Skeletal muscle tissue (tissue), 4 donors: ENCODE results near the gene PCDHA9. TPM values are rescaled to one million over a fixed set of nuclear protein-coding genes. Genes with fewer than 3 reads are reported as not detected.
A peak's percentile ranks its signal among the peaks of the same experiment; 100 is the strongest.
"Not testable (repeated sequence)": the region's sequence is repeated elsewhere in the genome, so short reads cannot be mapped to it uniquely, and the experiment has no call there.

ENCODE experiments used
- H3K27ac ChIP-seq: one replicate; pipeline ENCODE4 v1.7.0; 2013; ENCODE audit warnings: mild to moderate bottlenecking, low read depth, low read length, inconsistent platforms
- H3K27me3 ChIP-seq, 3 donors: one replicate each; pipeline ENCODE4 v1.7.0; 2013; ENCODE audit warnings: low read length in 3 of 3; ENCODE audit not compliant: control insufficient read depth in 3 of 3, insufficient read depth in 3 of 3
- H3K36me3 ChIP-seq, 3 donors: one replicate each; pipeline ENCODE4 v1.7.0; 2013; ENCODE audit warnings: low read length in 3 of 3; ENCODE audit not compliant: control insufficient read depth in 3 of 3, insufficient read depth in 3 of 3
- H3K4me1 ChIP-seq, 3 donors: one replicate each; pipeline ENCODE4 v1.7.0; 2013; ENCODE audit warnings: low read length in 3 of 3, mild to moderate bottlenecking in 3 of 3; ENCODE audit not compliant: control insufficient read depth in 3 of 3, insufficient read depth in 3 of 3
- H3K4me3 ChIP-seq, 3 donors: one replicate each; pipeline ENCODE4 v1.7.0; 2013; ENCODE audit warnings: low read length in 3 of 3
- H3K9ac ChIP-seq, 3 donors: one replicate each; pipeline ENCODE4 v1.7.0; 2013; ENCODE audit warnings: low read length in 3 of 3, mild to moderate bottlenecking in 3 of 3, moderate library complexity in 2 of 3, low read depth in 1 of 3
- H3K9me3 ChIP-seq, 3 donors: one replicate each; pipeline ENCODE4 v1.7.0; 2013; ENCODE audit warnings: low read length in 3 of 3; ENCODE audit not compliant: control insufficient read depth in 3 of 3
- total RNA-seq: library from RNA; depleted of rRNA; stranded (reverse); fragments of >200 nt; gene quantifications from one replicate; pipeline ENCODE4 v1.2.3, GENCODE V29; 2014
- donor health status: Osteomylitis.

The PCDHA9 gene
- total RNA-seq, 1 donor from 2014 or later: 0.52 TPM

DNA sequence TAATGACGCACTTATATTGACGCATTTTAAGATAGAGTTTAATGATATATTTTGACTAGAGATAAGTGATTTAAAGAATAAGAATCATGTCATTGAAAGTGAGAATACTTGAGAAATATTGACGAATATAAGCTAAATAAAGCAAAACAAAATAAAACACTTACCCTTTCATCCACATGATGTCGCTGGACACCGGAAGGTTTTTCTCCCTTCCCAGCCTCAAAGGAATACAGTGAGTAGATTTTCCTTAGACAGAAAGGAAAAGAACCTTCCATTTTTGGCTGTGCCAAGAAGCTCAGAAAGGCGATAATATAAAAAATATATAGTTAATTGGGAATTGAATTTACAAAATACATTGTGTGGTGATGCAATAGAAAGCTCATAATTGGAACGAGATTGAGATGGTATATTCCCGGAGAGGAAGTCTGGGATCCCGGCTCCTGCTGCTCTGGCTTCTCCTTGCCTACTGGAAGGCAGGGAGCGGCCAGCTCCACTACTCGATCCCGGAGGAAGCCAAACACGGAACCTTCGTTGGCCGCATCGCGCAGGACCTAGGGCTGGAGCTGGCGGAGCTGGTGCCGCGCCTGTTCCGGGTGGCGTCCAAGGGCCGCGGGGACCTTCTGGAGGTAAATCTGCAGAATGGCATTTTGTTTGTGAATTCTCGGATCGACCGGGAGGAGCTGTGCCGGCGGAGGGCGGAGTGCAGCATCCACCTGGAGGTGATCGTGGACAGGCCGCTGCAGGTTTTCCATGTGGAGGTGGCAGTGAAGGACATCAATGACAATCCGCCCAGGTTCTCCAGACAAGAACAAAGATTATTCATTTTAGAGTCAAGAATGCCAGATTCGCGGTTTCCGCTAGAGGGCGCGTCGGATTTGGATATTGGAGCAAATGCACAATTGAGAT, 26.6 kb upstream of the PCDHA9 start, which contains the start of gene PCDHA5:
Gene PCDHA5 (plus strand): TSS at position 239 of the 906 bp plus-strand sequence.
- Histone ChIP-seq H3K27me3 (peaks cover 0 to 10% (median 0%) of the 10 kb centered on the region in 3 donors), H3K9ac (no peak within 1 kb of the TSS), H3K4me3 (peak within 1 kb of the TSS in 1 of 3 donors; percentile 7), H3K27ac (no peak within 1 kb of the TSS), H3K9me3 (peaks cover 0 to 8% (median 0%) of the 10 kb centered on the region in 3 donors), H3K4me1 (no peaks in the 10 kb centered on the region), H3K36me3 (no peaks in the 10 kb centered on the region)

DNA sequence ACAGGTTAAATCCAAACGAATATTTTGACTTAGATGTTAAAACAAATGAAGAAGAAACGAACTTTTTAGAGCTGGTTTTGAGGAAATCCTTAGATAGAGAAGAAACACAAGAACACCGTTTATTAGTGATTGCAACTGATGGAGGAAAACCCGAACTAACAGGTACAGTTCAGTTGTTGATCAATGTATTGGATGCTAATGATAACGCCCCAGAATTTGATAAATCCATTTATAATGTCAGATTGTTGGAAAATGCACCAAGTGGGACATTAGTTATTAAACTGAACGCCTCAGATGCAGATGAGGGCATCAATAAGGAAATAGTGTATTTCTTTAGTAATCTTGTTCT, 25.9 kb upstream of the PCDHA9 start:
- peaks cover 0 to 10% (median 0%) of the 10 kb centered on the region in 3 donors for H3K27me3 ChIP-seq

DNA sequence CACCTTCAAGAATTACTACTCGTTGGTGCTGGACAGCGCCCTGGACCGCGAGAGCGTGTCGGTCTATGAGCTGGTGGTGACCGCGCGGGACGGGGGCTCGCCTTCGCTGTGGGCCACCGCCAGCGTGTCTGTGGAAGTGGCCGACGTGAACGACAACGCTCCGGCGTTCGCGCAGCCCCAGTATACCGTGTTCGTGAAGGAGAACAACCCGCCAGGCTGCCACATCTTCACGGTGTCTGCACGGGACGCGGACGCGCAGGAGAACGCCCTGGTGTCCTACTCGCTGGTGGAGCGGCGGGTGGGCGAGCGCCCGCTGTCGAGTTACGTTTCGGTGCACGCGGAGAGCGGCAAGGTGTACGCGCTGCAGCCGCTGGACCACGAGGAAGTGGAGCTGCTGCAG, 25.2 kb upstream of the PCDHA9 start:
- not testable (repeated sequence) for H3K4me1 ChIP-seq, H3K36me3 ChIP-seq, H3K9ac ChIP-seq, H3K27ac ChIP-seq, H3K4me3 ChIP-seq
- H3K9me3 ChIP-seq: peaks cover 0 to 11% (median 0%) of the 10 kb centered on the region in 3 donors
- H3K27me3 ChIP-seq: peaks cover 0 to 11% (median 0%) of the 10 kb centered on the region in 3 donors

More for the DNA sequence above, 25.9 kb upstream of the PCDHA9 start:
- Histone ChIP-seq H3K9me3 (peaks cover 0 to 8% (median 0%) of the 10 kb centered on the region in 3 donors), H3K9ac (no peak overlapping the region), H3K4me3 (peak overlapping the region in 1 of 3 donors; percentile 7), H3K27ac (no peak overlapping the region), H3K36me3 (no peaks in the 10 kb centered on the region), H3K4me1 (no peaks in the 10 kb centered on the region)

DNA sequence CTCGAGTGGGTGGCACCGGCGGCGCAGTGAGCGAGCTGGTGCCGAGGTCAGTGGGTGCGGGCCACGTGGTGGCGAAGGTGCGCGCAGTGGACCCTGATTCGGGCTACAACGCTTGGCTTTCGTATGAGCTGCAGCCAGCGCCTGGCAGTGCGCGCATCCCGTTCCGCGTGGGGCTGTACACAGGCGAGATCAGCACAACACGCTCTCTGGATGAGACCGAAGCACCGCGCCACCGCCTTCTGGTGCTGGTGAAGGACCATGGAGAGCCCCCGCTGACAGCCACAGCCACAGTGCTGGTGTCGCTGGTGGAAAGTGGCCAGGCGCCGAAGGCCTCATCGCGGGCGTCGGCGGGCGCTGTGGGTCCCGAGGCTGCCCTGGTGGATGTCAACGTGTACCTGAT, 24.7 kb upstream of the PCDHA9 start:
- Histone ChIP-seq H3K36me3 (no peaks in the 10 kb centered on the region), H3K9me3 (peaks cover 0 to 12% (median 0%) of the 10 kb centered on the region in 3 donors), H3K9ac (no peak overlapping the region), H3K4me3 (no peak overlapping the region), H3K4me1 (no peaks in the 10 kb centered on the region), H3K27ac (no peak overlapping the region), H3K27me3 (peaks cover 0 to 16% (median 0%) of the 10 kb centered on the region in 3 donors)

DNA sequence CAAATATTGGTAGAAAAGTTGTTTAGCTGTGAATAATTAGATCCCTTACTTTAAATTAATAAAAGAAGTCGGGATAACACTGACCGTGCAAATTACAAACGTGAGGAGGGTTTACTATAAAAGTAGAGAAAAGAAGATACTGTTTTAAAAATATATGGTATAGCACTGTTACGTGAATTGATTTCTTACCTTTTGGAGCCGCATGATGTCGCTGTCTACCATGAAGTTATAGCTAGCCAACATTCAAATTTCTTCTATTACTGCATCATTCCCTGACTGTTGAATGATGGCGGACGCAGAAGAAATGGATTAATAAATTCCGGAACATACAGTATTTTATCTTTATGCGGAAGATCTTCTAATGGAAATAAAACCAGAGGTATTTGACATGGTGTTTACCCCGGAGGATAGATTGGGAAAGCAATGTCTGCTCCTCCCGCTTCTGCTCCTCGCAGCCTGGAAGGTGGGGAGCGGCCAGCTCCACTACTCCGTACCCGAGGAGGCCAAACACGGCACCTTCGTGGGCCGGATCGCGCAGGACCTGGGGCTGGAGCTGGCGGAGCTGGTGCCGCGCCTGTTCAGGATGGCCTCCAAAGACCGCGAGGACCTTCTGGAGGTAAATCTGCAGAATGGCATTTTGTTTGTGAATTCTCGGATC, 20.3 kb upstream of the PCDHA9 start, which contains the start of gene PCDHA6:
Gene PCDHA6 (plus strand): TSS at position 257 of the 658 bp plus-strand sequence. CDS start 132 bp downstream, at position 389.
- H3K4me3 ChIP-seq: no peak within 1 kb of the TSS
- peaks cover 0 to 21% (median 0%) of the 10 kb centered on the region in 3 donors for H3K27me3 ChIP-seq
- H3K27ac ChIP-seq: no peak within 1 kb of the TSS
- no peak within 1 kb of the TSS for H3K9ac ChIP-seq
- no peaks in the 10 kb centered on the region for H3K36me3 ChIP-seq
- H3K9me3 ChIP-seq: peaks cover 0 to 13% (median 2%) of the 10 kb centered on the region in 3 donors
- H3K4me1 ChIP-seq: no peaks in the 10 kb centered on the region

DNA sequence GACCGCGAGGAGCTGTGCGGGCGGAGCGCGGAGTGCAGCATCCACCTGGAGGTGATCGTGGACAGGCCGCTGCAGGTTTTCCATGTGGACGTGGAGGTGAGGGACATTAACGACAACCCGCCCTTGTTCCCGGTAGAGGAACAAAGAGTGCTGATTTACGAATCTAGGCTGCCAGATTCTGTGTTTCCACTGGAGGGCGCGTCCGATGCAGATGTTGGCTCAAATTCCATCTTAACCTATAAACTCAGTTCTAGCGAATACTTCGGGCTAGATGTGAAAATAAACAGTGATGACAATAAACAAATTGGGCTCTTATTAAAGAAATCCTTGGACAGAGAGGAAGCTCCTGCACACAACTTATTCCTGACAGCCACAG, 19.8 kb upstream of the PCDHA9 start:
- H3K4me3 ChIP-seq: no peak overlapping the region
- no peak overlapping the region for H3K9ac ChIP-seq
- H3K27me3 ChIP-seq: peaks cover 0 to 19% (median 0%) of the 10 kb centered on the region in 3 donors
- no peaks in the 10 kb centered on the region for H3K36me3 ChIP-seq
- peaks cover 0 to 13% (median 2%) of the 10 kb centered on the region in 3 donors for H3K9me3 ChIP-seq
- no peaks in the 10 kb centered on the region for H3K4me1 ChIP-seq
- H3K27ac ChIP-seq: no peak overlapping the region

DNA sequence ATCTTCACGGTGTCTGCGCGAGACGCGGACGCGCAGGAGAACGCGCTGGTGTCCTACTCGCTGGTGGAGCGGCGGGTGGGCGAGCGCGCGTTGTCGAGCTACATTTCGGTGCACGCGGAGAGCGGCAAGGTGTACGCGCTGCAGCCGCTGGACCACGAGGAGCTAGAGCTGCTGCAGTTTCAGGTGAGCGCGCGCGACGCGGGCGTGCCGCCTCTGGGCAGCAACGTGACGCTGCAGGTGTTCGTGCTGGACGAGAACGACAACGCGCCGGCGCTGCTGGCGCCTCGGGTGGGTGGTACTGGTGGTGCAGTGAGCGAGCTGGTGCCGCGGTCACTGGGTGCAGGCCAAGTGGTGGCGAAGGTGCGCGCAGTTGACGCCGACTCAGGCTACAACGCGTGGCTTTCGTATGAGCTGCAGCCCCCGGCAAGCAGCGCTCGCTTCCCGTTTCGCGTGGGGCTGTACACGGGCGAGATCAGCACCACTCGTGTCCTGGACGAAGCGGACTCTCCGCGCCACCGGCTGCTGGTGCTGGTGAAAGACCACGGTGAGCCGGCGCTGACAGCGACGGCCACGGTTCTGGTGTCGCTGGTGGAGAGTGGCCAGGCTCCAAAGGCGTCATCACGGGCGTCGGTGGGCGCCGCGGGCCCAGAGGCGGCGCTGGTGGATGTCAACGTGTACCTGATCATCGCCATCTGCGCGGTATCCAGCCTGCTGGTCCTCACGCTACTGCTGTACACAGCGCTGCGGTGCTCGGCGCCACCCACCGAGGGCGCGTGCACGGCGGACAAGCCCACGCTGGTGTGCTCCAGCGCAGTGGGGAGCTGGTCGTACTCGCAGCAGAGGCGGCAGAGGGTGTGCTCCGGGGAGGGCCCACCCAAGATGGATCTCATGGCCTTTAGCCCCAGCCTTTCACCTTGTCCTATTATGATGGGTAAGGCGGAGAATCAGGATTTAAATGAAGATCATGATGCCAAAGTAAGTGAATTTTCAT, 18.4 kb upstream of the PCDHA9 start:
- H3K27me3 ChIP-seq: peaks cover 0 to 14% (median 0%) of the 10 kb centered on the region in 3 donors
- H3K9me3 ChIP-seq, H3K4me1 ChIP-seq, H3K4me3 ChIP-seq, H3K9ac ChIP-seq, H3K36me3 ChIP-seq, H3K27ac ChIP-seq: not testable (repeated sequence)

DNA sequence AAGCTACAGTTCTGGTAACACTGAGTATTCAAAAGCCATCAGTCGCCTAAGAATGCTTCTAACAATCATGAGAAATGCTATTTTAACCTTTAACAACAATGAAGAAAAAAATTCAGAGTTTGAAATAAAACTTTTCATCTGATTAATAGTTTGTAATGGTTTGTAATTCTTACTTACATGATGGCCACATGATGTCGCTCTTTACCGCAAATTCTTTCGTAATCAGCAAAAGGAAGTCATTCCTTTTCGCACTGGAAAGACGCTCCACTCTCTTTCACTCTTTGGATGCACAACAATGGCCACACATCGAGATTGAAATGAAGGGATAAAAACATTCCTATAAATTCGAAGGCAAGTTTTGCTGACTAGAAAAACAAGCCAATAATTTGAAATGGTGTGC, 14.2 kb upstream of the PCDHA9 start, which contains the start of gene PCDHA7:
Gene PCDHA7 (plus strand): TSS at position 277 of the 400 bp plus-strand sequence. CDS start 115 bp downstream, at position 392.
- H3K36me3 ChIP-seq: no peaks in the 10 kb centered on the region
- H3K27me3 ChIP-seq: peaks cover 0 to 6% (median 4%) of the 10 kb centered on the region in 3 donors
- H3K9ac ChIP-seq: no peak within 1 kb of the TSS
- H3K4me3 ChIP-seq: peak within 1 kb of the TSS in 1 of 3 donors; percentile 23
- no peaks in the 10 kb centered on the region for H3K4me1 ChIP-seq
- no peak within 1 kb of the TSS for H3K27ac ChIP-seq
- peaks cover 2 to 19% (median 7%) of the 10 kb centered on the region in 3 donors for H3K9me3 ChIP-seq

DNA sequence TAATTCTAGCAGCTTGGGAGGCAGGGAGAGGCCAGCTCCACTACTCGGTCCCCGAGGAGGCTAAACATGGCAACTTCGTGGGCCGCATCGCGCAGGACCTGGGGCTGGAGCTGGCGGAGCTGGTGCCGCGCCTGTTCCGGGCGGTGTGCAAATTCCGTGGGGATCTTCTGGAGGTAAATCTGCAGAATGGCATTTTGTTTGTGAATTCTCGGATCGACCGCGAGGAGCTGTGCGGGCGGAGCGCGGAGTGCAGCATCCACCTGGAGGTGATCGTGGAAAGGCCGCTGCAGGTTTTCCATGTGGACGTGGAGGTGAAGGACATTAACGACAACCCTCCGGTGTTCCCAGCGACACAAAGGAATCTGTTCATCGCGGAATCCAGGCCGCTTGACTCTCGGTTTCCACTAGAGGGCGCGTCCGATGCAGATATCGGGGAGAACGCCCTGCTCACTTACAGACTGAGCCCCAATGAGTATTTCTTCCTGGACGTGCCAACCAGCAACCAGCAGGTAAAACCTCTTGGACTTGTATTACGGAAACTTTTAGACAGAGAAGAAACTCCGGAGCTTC, 13.7 kb upstream of the PCDHA9 start:
- not testable (repeated sequence) for H3K27ac ChIP-seq, H3K27me3 ChIP-seq, H3K36me3 ChIP-seq, H3K9ac ChIP-seq, H3K4me1 ChIP-seq
- H3K9me3 ChIP-seq: peaks cover 2 to 19% (median 7%) of the 10 kb centered on the region in 3 donors
- H3K4me3 ChIP-seq: peak overlapping the region in 1 of 3 donors; percentile 23
